ENCODE measurements around the gene SBK1.
A peak's percentile ranks its signal among the peaks of the same experiment; 100 is the strongest.

SBK1 gene

DNA sequence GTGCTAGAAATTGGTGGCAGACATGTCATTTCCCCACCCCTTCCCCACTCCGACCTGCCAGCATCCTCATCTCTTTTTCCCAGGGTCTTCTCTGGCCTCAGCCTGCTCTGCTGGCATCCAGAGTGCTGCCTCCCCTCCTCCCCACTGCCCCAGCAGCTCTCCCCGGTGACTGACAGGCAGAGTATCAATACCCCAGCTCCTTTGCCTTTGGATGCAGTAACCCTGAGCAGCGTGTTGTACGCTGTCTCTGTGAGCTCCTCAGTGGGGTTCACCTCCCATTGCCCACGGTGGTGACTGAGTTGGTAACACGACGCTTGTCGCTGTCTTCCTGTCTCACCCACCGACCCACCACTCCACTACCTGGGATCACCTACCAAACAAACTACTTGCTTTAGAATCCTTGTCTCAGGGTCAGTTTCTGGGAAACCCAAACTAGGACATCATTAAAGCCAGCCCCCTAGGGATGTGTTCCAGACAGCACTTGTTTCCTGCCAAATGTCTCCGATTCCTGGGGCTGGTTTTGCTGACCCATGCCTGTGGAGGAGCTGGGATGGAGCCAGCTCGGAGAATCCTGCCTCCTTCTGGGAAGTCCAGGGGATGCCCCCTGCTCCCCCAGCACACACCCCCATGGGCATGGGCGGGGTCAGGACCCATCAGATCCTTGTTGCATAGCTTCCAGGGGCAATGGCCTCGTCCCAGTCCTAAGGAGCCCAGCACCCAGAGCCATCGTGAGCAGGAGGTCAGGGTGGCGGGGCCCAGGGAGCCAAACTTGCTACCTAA, 8.3 kb upstream of the SBK1 start:
- ChIA-PET POLR2A (interaction anchor here (0.7 to 2.0 kb wide), 6 partner anchors 7 to 82 kb away, joined by 3 to 7 read pairs (median 4); partner anchors contain the start of gene SBK1), CTCF (interaction anchor here (0.6 to 0.8 kb wide), 2 partner anchors 29 to 221 kb away, joined by 3 read pairs; no protein-coding TSS in a partner anchor)
- DNase-seq (ENCODE audit: extremely low spot score), result no peak
- TF ChIP-seq CTBP1 (IDR thresholded peaks at IDR 0.05; ENCODE audit: borderline replicate concordance) (no peak), FOXM1 (IDR thresholded peaks at IDR 0.05; ENCODE audit: borderline replicate concordance) (no peak), HDGF (IDR thresholded peaks at IDR 0.05; ENCODE audit: borderline replicate concordance) (no peak), FOXA1 (IDR thresholded peaks at IDR 0.05) (no peak), SUZ12 (IDR thresholded peaks at IDR 0.05) (no peak), TARDBP (IDR thresholded peaks at IDR 0.05) (no peak), NFRKB (IDR thresholded peaks at IDR 0.05) (no peak), ELF4 (IDR thresholded peaks at IDR 0.05) (no peak), FOXK2 (IDR thresholded peaks at IDR 0.05) (no peak), ZNF384 (IDR thresholded peaks at IDR 0.05) (no peak), BHLHE40 (IDR thresholded peaks at IDR 0.05; ENCODE audit: borderline replicate concordance) (no peak), LEF1 (IDR thresholded peaks at IDR 0.05; ENCODE audit: borderline replicate concordance) (no peak), L3MBTL2 (conservative IDR thresholded peaks at IDR 0.05) (no peak), SP1 (IDR thresholded peaks at IDR 0.05) (no peak)
- TF ChIP-seq, protein P1, sequence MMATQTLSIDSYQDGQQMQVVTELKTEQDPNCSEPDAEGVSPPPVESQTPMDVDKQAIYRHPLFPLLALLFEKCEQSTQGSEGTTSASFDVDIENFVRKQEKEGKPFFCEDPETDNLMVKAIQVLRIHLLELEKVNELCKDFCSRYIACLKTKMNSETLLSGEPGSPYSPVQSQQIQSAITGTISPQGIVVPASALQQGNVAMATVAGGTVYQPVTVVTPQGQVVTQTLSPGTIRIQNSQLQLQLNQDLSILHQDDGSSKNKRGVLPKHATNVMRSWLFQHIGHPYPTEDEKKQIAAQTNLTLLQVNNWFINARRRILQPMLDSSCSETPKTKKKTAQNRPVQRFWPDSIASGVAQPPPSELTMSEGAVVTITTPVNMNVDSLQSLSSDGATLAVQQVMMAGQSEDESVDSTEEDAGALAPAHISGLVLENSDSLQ (IDR thresholded peaks at IDR 0.05), result no peak; the same call in 1 of the 2 replicates

DNA sequence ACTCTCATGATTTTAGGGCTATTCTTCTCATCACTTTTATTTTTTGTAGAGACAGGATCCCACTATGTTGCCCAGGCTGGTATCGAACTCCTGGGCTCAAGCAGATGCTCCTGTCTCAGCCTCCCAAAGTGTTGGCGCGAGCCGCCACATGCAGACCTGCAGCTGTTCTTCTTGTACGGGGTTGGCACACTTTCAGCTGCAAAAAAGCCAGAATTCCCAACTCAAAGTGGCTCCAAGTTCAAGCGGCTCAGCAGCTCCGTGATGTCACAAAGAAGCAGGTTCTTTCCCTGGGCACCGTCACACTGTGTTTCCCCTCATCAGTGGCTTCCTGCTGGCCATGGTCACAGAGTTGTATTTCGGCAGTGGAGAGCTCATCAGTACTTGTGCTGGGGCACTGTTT, 6.7 kb upstream of the SBK1 start:
- no peak for DNase-seq (ENCODE audit: extremely low spot score)
- POLR2A ChIA-PET, result no interaction called here
- CTCF ChIA-PET, result no interaction called here
- TF ChIP-seq ZNF384 (IDR thresholded peaks at IDR 0.05), result no peak
- TF ChIP-seq, protein P1 (IDR thresholded peaks at IDR 0.05), result no peak

DNA sequence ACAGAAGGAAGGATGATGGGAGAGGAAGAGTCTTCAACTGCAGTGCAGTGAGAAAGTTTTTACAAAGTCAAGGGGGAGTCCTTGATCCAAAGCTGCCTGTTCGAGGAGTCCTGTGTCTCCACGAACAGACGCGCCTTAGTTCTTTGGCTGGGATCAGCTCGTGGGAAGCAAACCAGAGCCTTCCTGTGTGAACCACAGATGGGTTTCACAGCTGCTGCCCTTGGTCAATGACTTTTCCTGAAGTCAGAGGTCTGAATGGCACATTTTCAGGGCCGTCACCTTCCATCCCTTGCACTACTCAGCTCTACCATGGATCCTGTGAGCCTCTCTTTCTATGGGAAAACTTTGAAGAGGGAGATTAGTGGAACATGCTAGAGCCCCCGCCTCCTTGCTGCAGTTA, 4.2 kb upstream of the SBK1 start:
- DNase-seq (ENCODE audit: extremely low spot score), result no peak
- ChIA-PET CTCF (no interaction called here), POLR2A (no interaction called here)
- TF ChIP-seq BHLHE40 (IDR thresholded peaks at IDR 0.05; ENCODE audit: borderline replicate concordance), result no peak

DNA sequence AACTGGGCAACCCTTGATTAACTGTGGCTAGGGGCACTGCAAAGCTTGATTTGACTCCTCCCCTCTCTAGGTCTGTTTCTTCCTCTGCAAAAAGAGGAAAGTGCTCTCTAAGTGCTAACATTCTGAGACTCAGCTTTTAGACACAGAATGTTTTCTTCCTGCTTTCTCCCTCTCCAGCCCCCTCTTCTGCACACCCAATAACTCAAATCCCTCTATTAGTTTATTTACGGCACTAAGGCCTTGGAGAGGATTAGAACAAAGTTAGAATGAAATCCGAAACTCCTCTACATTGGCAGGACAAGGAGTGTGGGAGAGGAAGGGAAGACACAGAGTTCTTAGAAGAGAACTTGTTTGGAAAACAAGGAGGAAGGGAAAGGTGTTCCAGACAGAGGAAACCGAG, 3.3 kb upstream of the SBK1 start:
- no peak for DNase-seq (ENCODE audit: extremely low spot score)
- TF ChIP-seq, protein P1 (IDR thresholded peaks at IDR 0.05), result no peak
- TF ChIP-seq SUZ12 (IDR thresholded peaks at IDR 0.05), result no peak
- no peak for TF ChIP-seq FOXA1 (IDR thresholded peaks at IDR 0.05)
- no peak for TF ChIP-seq ZNF384 (IDR thresholded peaks at IDR 0.05)
- TF ChIP-seq HDGF (IDR thresholded peaks at IDR 0.05; ENCODE audit: borderline replicate concordance), result no peak
- no peak for TF ChIP-seq CTBP1 (IDR thresholded peaks at IDR 0.05; ENCODE audit: borderline replicate concordance)
- no peak for TF ChIP-seq SP1 (IDR thresholded peaks at IDR 0.05)
- no peak for TF ChIP-seq L3MBTL2 (conservative IDR thresholded peaks at IDR 0.05)
- no peak for TF ChIP-seq BHLHE40 (IDR thresholded peaks at IDR 0.05; ENCODE audit: borderline replicate concordance)
- no peak for TF ChIP-seq ELF4 (IDR thresholded peaks at IDR 0.05)
- no peak for TF ChIP-seq TARDBP (IDR thresholded peaks at IDR 0.05)
- TF ChIP-seq ARNT (IDR thresholded peaks at IDR 0.05), result no peak
- TF ChIP-seq FOXK2 (IDR thresholded peaks at IDR 0.05), result no peak
- no peak for TF ChIP-seq LEF1 (IDR thresholded peaks at IDR 0.05; ENCODE audit: borderline replicate concordance)
- TF ChIP-seq NFRKB (IDR thresholded peaks at IDR 0.05), result no peak
- TF ChIP-seq FOXM1 (IDR thresholded peaks at IDR 0.05; ENCODE audit: borderline replicate concordance), result no peak
- ChIA-PET POLR2A (no interaction called here), CTCF (no interaction called here)

DNA sequence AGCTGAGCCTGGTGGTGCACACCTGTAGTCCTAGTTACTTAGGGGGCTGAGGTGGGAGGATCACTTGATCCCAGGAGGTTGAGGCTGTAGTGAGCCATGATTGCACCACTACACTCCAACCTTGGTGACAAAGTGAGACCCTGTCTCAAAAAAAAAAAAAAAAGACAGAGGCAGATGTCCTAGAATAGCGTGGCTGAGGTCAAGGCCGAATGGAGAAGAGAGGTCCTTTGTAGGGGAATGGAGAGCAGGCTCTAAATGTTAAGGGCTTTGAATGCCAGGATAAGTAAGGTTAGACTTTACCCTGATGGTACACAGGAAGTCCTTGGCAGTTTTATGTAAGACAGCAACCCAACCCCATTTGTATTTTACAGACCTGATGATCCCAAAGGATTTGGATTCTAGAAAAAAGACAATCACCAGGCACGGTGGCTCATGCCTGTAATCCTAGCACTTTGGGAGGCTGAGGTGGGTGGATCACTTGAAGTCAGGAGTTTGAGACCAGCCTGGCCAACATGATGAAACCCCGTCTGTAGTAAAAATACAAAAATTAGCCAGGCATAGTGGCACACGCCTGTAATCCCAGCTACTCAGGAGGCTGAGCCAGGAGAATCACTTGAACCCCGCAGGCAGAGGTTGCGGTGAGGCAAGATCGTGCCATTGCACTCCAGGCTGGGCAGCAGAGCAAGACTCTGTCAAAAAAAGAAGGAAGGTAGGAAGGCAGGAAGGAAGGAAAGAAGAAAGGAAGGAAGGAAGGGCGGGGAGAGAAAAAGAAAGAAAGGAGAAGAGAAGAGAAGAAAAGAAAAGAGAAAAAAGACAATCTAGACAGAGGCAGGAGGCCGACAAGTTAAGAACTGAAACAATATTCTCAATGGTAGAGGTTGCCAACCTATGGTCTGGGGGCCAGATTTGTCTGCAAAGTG, 2.1 kb upstream of the SBK1 start:
- DNase-seq (ENCODE audit: extremely low spot score), result no peak
- ChIA-PET CTCF (no interaction called here), POLR2A (interaction anchor here (1.3 kb wide), 1 partner anchor 7 kb away, joined by 3 read pairs; no protein-coding TSS in a partner anchor)
- TF ChIP-seq ARNT (IDR thresholded peaks at IDR 0.05), result no peak
- TF ChIP-seq SUZ12 (IDR thresholded peaks at IDR 0.05), result no peak
- TF ChIP-seq BHLHE40 (IDR thresholded peaks at IDR 0.05; ENCODE audit: borderline replicate concordance), result no peak
- no peak for TF ChIP-seq NFRKB (IDR thresholded peaks at IDR 0.05)
- no peak for TF ChIP-seq L3MBTL2 (conservative IDR thresholded peaks at IDR 0.05)
- no peak for TF ChIP-seq TARDBP (IDR thresholded peaks at IDR 0.05)
- no peak for TF ChIP-seq FOXK2 (IDR thresholded peaks at IDR 0.05)
- no peak for TF ChIP-seq FOXM1 (IDR thresholded peaks at IDR 0.05; ENCODE audit: borderline replicate concordance)
- no peak for TF ChIP-seq ELF4 (IDR thresholded peaks at IDR 0.05)
- TF ChIP-seq ZNF384 (IDR thresholded peaks at IDR 0.05), result no peak
- TF ChIP-seq LEF1 (IDR thresholded peaks at IDR 0.05; ENCODE audit: borderline replicate concordance), result no peak
- no peak for TF ChIP-seq SP1 (IDR thresholded peaks at IDR 0.05)

DNA sequence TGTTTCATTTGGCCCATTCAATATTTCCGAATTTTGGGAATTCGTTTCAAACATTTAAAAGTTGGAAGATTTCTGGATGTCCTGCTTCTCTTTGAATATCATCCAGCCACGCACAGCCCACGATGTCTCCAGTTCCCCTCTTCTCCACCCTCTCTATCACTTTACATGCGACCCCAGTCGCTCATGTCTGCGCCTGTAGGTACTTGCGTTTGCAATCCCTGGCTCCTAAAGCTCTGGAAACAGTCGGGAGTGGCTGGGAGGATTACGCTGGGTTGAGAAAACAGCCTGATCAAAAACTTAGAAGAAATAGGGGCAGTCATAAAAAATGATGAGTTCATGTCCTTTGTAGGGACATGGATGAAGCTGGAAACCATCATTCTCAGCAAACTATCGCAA, 1.5 kb upstream of the SBK1 start:
- CTCF ChIA-PET, result no interaction called here
- POLR2A ChIA-PET, result interaction anchor here (0.7 to 2.0 kb wide), 5 partner anchors 8 to 31 kb away, joined by 3 to 15 read pairs (median 3); no protein-coding TSS in a partner anchor
- TF ChIP-seq L3MBTL2 (conservative IDR thresholded peaks at IDR 0.05) (peak; percentile 29; the same call in 1 of the 2 replicates), ZNF384 (IDR thresholded peaks at IDR 0.05) (no peak)
- DNase-seq (ENCODE audit: extremely low spot score), result no peak

All from HEK293T (cell line).